K562 (cell line): ENCODE data around the gene HERPUD2. TPM values are rescaled to one million over a fixed set of nuclear protein-coding genes. Genes with fewer than 3 reads are reported as not detected.

ENCODE experiments used
- HMGXB4 ChIP-seq: sonication (generic); formaldehyde crosslinking; IDR thresholded peaks from 2 replicates; pipeline ENCODE4 v1.8.1; 2023; ENCODE audit warnings: mild to moderate bottlenecking, missing genetic modification reagents
- TOE1 ChIP-seq, 2 experiments: fragments of 450-650 bp in 1 of 2; sonication (generic) in 1 of 2; formaldehyde crosslinking in 1 of 2; IDR thresholded peaks; 2 replicates each; pipeline versions ENCODE4 v1.7.1 to v1.8.0; 2016 to 2022; ENCODE audit warnings: borderline replicate concordance in 2 of 2, mild to moderate bottlenecking in 2 of 2, antibody characterized with exemption in 1 of 2, inconsistent platforms in 1 of 2, low read depth in 1 of 2, missing genetic modification reagents in 1 of 2, moderate library complexity in 1 of 2
- ZNF609 ChIP-seq: sonication (generic); formaldehyde crosslinking; IDR thresholded peaks from 2 replicates; pipeline ENCODE4 v1.8.1; 2023; ENCODE audit warnings: missing genetic modification reagents, mild to moderate bottlenecking, borderline replicate concordance
- polyA plus RNA-seq, 8 experiments: library from polyadenylated mRNA; depleted of rRNA in 4 of 8; stranded (reverse) in 5 of 8; unstranded in 3 of 8; fragments of >200 nt; fragmentation: Nextera tagmentation in 2 of 8; fragmentation: Illumina TruSeq in 1 of 8; extraction: Ambion mirVana in 2 of 8; extraction: Trizol in 1 of 8; gene quantifications; 2 replicates each; pipeline versions ENCODE4 v1.2.1 to v1.2.3, GENCODE V29; 2011 to 2014; ENCODE audit warnings: inconsistent platforms in 1 of 8, missing spikeins in 1 of 8
- total RNA-seq, 7 experiments: library from RNA; depleted of rRNA in 6 of 7; stranded (reverse); fragments of >200 nt in 6 of 7; fragmentation: Illumina TruSeq in 2 of 7; extraction: Trizol in 2 of 7; gene quantifications; 2 replicates each; pipeline versions ENCODE4 v1.2.1 to v1.2.3, GENCODE V29; 2011 to 2021; ENCODE audit warnings: low replicate concordance in 1 of 7

Gene HERPUD2
- total and polyA plus RNA-seq, 9 of the 15 experiments (the other 6 are each of a cell fraction or from before 2014, with no cell fraction given), result 4.1 to 28.5 (median 12.3) TPM

GRCh38 chr7:35695987-35696386, 1.1 kb upstream of the HERPUD2 start (continued):
- no peak for TF ChIP-seq HMGXB4 (CRISPR knock-in tag)
- TF ChIP-seq ZNF609 (CRISPR knock-in tag), result no peak
- TF ChIP-seq TOE1 (IDR thresholded peaks at IDR 0.05; ENCODE audit: borderline replicate concordance), result no peak
- TF ChIP-seq TOE1 (CRISPR knock-in tag; IDR thresholded peaks at IDR 0.05; ENCODE audit: borderline replicate concordance, low read depth), result no peak
